OCI-LY1 (cell line): Measurements from ENCODE around the gene ITPRID1.

Experiments
- EZH2 ChIP-seq: fragments of 200-600 bp; sonication (generic), shearing (Covaris generic); IDR thresholded peaks from 2 replicates; pipeline ENCODE4 v1.8.0; 2017; ENCODE audit warnings: borderline replicate concordance, mixed run types, mild to moderate bottlenecking, antibody characterized with exemption, low read length, moderate library complexity, mixed read lengths
- TF ChIP-seq, protein P1 (sequence below): fragments of 200-600 bp; sonication (generic), shearing (Covaris generic); IDR thresholded peaks from 2 replicates; pipeline ENCODE4 v1.5.1; 2017; ENCODE audit warnings: mild to moderate bottlenecking, antibody characterized with exemption, low read length, moderate library complexity, mixed read lengths

DNA sequence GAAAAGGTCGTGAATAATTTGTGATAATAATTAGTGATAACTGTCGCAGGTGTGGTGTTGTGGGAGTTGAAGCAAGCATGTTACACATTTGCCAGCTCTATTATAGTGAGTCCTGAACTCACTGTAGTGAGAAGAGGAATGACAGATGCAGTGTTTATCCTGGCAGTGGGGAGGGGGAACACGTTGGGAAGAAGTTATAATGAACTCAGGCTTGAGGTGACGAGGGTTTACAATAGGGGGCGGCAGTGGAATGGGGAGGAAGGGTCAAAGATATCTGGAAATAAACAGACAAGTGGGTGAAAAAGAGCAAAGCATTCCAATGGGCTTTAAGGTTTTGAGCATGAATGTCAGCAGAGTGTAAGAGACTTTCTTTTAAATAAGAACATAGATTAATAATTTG, 49.6 kb downstream of the ITPRID1 start:
- TF ChIP-seq, protein P1, sequence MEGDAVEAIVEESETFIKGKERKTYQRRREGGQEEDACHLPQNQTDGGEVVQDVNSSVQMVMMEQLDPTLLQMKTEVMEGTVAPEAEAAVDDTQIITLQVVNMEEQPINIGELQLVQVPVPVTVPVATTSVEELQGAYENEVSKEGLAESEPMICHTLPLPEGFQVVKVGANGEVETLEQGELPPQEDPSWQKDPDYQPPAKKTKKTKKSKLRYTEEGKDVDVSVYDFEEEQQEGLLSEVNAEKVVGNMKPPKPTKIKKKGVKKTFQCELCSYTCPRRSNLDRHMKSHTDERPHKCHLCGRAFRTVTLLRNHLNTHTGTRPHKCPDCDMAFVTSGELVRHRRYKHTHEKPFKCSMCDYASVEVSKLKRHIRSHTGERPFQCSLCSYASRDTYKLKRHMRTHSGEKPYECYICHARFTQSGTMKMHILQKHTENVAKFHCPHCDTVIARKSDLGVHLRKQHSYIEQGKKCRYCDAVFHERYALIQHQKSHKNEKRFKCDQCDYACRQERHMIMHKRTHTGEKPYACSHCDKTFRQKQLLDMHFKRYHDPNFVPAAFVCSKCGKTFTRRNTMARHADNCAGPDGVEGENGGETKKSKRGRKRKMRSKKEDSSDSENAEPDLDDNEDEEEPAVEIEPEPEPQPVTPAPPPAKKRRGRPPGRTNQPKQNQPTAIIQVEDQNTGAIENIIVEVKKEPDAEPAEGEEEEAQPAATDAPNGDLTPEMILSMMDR = no peak
- no peak for TF ChIP-seq EZH2
